Measurements from ENCODE around the gene PLAGL2. TPM values are rescaled to one million over a fixed set of nuclear protein-coding genes. Genes with fewer than 3 reads are reported as not detected.
"Not testable (repeated sequence)": the region's sequence is repeated elsewhere in the genome, so short reads cannot be mapped to it uniquely, and the experiment has no call there.

PLAGL2 gene
- total RNA-seq, 1 experiment from 2014 or later: 21.4 TPM

- Mint-ChIP-seq H3K9me3 (no peaks in the 10 kb centered on the region), H3K4me1 (peaks cover 15% of the 10 kb centered on the region), H3K4me3 (no peak overlapping the region), H3K27ac (no peak overlapping the region), H3K36me3 (peaks cover 60% of the 10 kb centered on the region), H3K27me3 (ENCODE audit: low read depth) (no peaks in the 10 kb centered on the region)
- ChIA-PET POLR2A (no interaction called here), CTCF (no interaction called here)
- DNase-seq (ENCODE audit: low spot score): no peak
- ATAC-seq: no peak
- TF ChIP-seq STAT6 (CRISPR knock-in tag; conservative IDR thresholded peaks at IDR 0.05; ENCODE audit: low read depth) (no peak), KAT7 (CRISPR knock-in tag; IDR thresholded peaks at IDR 0.05; ENCODE audit: borderline replicate concordance) (no peak), HMGA2 (CRISPR knock-in tag; IDR thresholded peaks at IDR 0.05) (no peak), NR2C2 (CRISPR knock-in tag; IDR thresholded peaks at IDR 0.05) (no peak), SP1 (CRISPR knock-in tag; conservative IDR thresholded peaks at IDR 0.05) (no peak), ELF4 (CRISPR knock-in tag; IDR thresholded peaks at IDR 0.05; ENCODE audit: low read depth) (no peak)
Observed at GRCh38 chr20:32199006-32199405, 8.5 kb downstream of the PLAGL2 start.

- POLR2A ChIA-PET; H3K27me3 Mint-ChIP-seq (ENCODE audit: low read depth); H3K4me3 Mint-ChIP-seq; H3K9me3 Mint-ChIP-seq; DNase-seq (ENCODE audit: low spot score); H3K27ac Mint-ChIP-seq; CTCF ChIA-PET; H3K4me1 Mint-ChIP-seq: not testable (repeated sequence)
- ATAC-seq: peak; percentile 73
- peaks cover 59% of the 10 kb centered on the region for H3K36me3 Mint-ChIP-seq
Observed at GRCh38 chr20:32197136-32197535, 10.4 kb downstream of the PLAGL2 start.

- POLR2A ChIA-PET; ATAC-seq; H3K9me3 Mint-ChIP-seq; H3K4me1 Mint-ChIP-seq; H3K27ac Mint-ChIP-seq; H3K4me3 Mint-ChIP-seq; CTCF ChIA-PET; DNase-seq (ENCODE audit: low spot score); H3K27me3 Mint-ChIP-seq (ENCODE audit: low read depth): not testable (repeated sequence)
- peaks cover 54% of the 10 kb centered on the region for H3K36me3 Mint-ChIP-seq
Observed at GRCh38 chr20:32196613-32197012, 10.9 kb downstream of the PLAGL2 start.

GRCh38 chr20:32195581-32195980, 12.0 kb downstream of the PLAGL2 start:
- H3K27ac Mint-ChIP-seq: no peak overlapping the region
- ATAC-seq (no peak), DNase-seq (ENCODE audit: low spot score) (no peak)
- no peaks in the 10 kb centered on the region for H3K27me3 Mint-ChIP-seq (ENCODE audit: low read depth)
- no peak overlapping the region for H3K4me3 Mint-ChIP-seq
- H3K4me1 Mint-ChIP-seq: peaks cover 8% of the 10 kb centered on the region
- H3K9me3 Mint-ChIP-seq: no peaks in the 10 kb centered on the region
- H3K36me3 Mint-ChIP-seq: peaks cover 45% of the 10 kb centered on the region
- POLR2A ChIA-PET: no interaction called here
- CTCF ChIA-PET: no interaction called here
- TF ChIP-seq ZNF425 (CRISPR knock-in tag; conservative IDR thresholded peaks at IDR 0.05) (no peak), ZBTB21 (CRISPR knock-in tag; IDR thresholded peaks at IDR 0.05; ENCODE audit: borderline replicate concordance) (no peak), TCF7 (CRISPR knock-in tag; IDR thresholded peaks at IDR 0.05; ENCODE audit: low read depth) (no peak), IRF1 (CRISPR knock-in tag; IDR thresholded peaks at IDR 0.05) (no peak), IRF2 (CRISPR knock-in tag; IDR thresholded peaks at IDR 0.05; ENCODE audit: borderline replicate concordance, low read depth) (no peak), ETV6 (CRISPR knock-in tag; IDR thresholded peaks at IDR 0.05) (no peak), ERG (CRISPR knock-in tag; IDR thresholded peaks at IDR 0.05) (no peak), CTCF (IDR thresholded peaks at IDR 0.05) (no peak), GTF2I (CRISPR knock-in tag; conservative IDR thresholded peaks at IDR 0.05) (no peak), CREM (CRISPR knock-in tag; IDR thresholded peaks at IDR 0.05) (no peak), ZNF396 (CRISPR knock-in tag; IDR thresholded peaks at IDR 0.05; ENCODE audit: borderline replicate concordance) (no peak), E2F5 (CRISPR knock-in tag; IDR thresholded peaks at IDR 0.05) (no peak), USF1 (CRISPR knock-in tag; IDR thresholded peaks at IDR 0.05) (no peak), ZNF138 (CRISPR knock-in tag; conservative IDR thresholded peaks at IDR 0.05) (no peak)
